Upper lobe of right lung (tissue), 1 donor: ENCODE measurements around the gene LRRC56. TPM values are rescaled to one million over a fixed set of nuclear protein-coding genes. Genes with fewer than 3 reads are reported as not detected.
"Not testable (repeated sequence)": the region's sequence is repeated elsewhere in the genome, so short reads cannot be mapped to it uniquely, and the experiment has no call there.

Experiments
- ATAC-seq: fragments of 200-7000 bp; cut with Tn5 transposase; one replicate; pipeline ENCODE4 v1.9.1; 2020; ENCODE audit warnings: mild to moderate bottlenecking, moderate library complexity
- DNase-seq: peaks from one replicate; pipeline ENCODE4 v3.0.0-alpha.2; 2020
- H3K27ac ChIP-seq: fragments of 200-600 bp; one replicate; pipeline ENCODE4 v1.8.0; 2022
- H3K27me3 ChIP-seq: fragments of 200-600 bp; one replicate; pipeline ENCODE4 v1.8.0; 2022; ENCODE audit warnings: mild to moderate bottlenecking
- H3K36me3 ChIP-seq: fragments of 200-600 bp; one replicate; pipeline ENCODE4 v1.8.0; 2022
- H3K4me1 ChIP-seq: fragments of 200-600 bp; one replicate; pipeline ENCODE4 v1.8.0; 2022
- H3K4me3 ChIP-seq: fragments of 200-600 bp; one replicate; pipeline ENCODE4 v1.8.0; 2022; ENCODE audit warnings: mild to moderate bottlenecking
- H3K9me3 ChIP-seq: fragments of 200-600 bp; one replicate; pipeline ENCODE4 v1.8.0; 2022
- intact Hi-C: fragments of 100-400 bp; cut with DNase I; formaldehyde crosslinking; loops from one replicate; pipeline ENCODE4 v1.11.0; 2022
- total RNA-seq: library from RNA; stranded (reverse); fragmentation: NEBNext Ultra II Directional; extraction: Animal tissue kit (Norgen Biotek cat#: 25700); gene quantifications from one replicate; pipeline ENCODE4 v1.2.1, GENCODE V29; 2021
- TF ChIP-seq, protein P1 (sequence below): fragments of 200-600 bp; IDR thresholded peaks from one replicate; pipeline ENCODE4 v1.8.0; 2022; ENCODE audit warnings: antibody characterized with exemption
- donor health status: DM: no; HTN: yes; CAD: no; lungs with severe emphysema.

Gene LRRC56
- total RNA-seq, 1 donor from 2014 or later = 3.2 TPM

DNA sequence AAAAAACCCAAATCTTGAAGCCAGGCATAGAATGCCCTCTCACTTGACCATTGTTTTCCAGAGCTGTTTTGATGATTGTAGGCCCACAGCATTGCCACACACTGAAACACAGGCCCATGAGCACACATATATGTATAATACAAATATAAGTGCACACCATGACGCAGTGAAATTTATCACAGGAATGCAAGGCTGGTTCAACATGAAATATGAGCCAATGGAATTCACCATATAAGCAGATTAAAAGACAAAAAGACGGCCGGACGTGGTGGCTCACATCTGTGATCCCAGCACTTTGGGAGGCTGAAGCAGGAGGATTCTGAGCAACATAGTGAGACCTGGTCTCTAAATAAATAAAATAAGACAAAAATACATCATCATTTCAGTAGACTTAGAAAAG is 20.9 kb upstream of the LRRC56 start:
- TF ChIP-seq, protein P1, sequence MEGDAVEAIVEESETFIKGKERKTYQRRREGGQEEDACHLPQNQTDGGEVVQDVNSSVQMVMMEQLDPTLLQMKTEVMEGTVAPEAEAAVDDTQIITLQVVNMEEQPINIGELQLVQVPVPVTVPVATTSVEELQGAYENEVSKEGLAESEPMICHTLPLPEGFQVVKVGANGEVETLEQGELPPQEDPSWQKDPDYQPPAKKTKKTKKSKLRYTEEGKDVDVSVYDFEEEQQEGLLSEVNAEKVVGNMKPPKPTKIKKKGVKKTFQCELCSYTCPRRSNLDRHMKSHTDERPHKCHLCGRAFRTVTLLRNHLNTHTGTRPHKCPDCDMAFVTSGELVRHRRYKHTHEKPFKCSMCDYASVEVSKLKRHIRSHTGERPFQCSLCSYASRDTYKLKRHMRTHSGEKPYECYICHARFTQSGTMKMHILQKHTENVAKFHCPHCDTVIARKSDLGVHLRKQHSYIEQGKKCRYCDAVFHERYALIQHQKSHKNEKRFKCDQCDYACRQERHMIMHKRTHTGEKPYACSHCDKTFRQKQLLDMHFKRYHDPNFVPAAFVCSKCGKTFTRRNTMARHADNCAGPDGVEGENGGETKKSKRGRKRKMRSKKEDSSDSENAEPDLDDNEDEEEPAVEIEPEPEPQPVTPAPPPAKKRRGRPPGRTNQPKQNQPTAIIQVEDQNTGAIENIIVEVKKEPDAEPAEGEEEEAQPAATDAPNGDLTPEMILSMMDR = no peak
- no peaks in the 10 kb centered on the region for H3K36me3 ChIP-seq
- no peaks in the 10 kb centered on the region for H3K9me3 ChIP-seq
- DNase-seq (no peak), ATAC-seq (no peak)
- no peaks in the 10 kb centered on the region for H3K27me3 ChIP-seq
- H3K4me1 ChIP-seq = no peaks in the 10 kb centered on the region
- H3K27ac ChIP-seq = no peak overlapping the region
- H3K4me3 ChIP-seq = no peak overlapping the region
- intact Hi-C loops = no loop called here

DNA sequence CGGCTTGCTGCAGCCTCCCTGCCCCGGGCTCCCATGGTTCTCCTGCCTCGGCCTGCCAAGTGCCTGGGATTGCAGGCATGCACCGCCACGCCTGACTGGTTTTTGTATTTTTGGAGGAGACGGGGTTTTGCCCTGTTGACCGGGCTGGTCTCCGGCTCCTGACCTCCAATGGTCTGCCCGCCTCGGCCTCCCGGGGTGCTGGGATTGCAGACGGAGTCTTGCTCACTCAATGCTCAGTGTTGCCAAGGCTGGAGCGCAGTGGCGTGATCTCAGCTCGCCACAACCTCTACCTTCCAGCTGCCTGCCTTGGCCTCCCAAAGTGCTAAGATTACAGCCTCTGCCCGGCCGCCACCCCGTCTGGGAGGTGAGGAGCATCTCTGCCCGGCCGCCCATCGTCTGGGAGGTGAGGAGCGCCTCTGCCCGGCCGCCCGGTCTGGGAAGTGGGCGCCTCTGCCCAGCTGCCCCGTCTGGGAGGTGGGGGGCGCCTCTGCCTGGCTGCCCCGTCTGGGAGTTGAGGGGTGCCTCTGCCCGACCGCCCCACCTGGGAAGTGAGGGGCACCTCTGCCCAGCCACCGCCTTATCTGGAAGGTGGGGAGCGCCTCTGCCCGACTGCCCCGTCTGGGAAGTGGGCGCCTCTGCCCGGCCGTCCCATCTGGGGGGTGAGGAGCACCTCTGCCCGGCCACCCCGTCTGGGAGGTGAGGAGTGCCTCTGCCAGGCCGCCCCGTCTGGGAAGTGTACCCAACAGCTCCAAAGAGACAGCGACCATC is 20.2 kb upstream of the LRRC56 start:
- intact Hi-C loops, H3K36me3 ChIP-seq, H3K27me3 ChIP-seq, ATAC-seq, H3K4me1 ChIP-seq, H3K9me3 ChIP-seq, H3K4me3 ChIP-seq, H3K27ac ChIP-seq: not testable (repeated sequence)
- peak; percentile 66 for DNase-seq

DNA sequence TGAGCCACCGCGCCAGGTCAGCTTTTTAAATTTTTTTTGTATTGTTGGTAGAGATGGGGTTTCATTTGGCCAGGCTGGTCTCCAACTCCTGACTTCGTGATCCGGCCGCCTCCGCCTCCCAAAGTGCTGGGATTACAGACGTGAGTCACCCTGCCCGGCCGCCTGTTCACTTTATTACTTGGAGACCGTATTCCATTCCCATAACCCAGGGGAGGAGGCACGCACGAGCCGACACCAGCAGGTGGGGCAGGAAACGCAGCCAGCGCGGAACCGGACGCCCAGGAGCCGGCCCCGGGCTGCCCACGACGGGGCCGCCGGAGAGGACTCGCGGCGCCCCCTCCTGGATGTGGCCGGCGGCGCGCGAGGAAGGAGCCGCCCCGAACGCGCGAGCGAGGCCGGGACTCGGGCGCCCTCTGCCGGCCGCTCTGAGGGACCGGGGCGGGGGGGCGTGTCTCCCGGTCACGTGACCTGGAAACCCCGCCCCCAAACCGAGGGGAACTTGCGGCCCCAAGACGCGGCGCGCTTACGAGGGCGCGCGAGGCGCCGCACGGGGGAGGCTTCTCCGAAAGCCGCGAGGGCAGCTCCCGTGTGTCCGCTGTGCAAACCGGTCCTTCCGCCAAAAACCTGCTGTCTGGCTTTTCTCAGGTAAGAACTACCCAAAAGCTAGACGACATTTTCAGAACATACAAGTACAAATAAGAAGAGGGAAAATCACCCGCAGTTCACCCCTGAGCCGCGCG is 18.7 kb upstream of the LRRC56 start:
- Histone ChIP-seq H3K36me3 (no peaks in the 10 kb centered on the region), H3K27ac (peak overlapping the region; percentile 82), H3K4me1 (no peaks in the 10 kb centered on the region), H3K9me3 (no peaks in the 10 kb centered on the region), H3K4me3 (peak overlapping the region; percentile 39), H3K27me3 (no peaks in the 10 kb centered on the region)
- TF ChIP-seq, protein P1 = peak; percentile 100
- ATAC-seq (peak; percentile 99), DNase-seq (peak; percentile 96)
- intact Hi-C loops = no loop called here

DNA sequence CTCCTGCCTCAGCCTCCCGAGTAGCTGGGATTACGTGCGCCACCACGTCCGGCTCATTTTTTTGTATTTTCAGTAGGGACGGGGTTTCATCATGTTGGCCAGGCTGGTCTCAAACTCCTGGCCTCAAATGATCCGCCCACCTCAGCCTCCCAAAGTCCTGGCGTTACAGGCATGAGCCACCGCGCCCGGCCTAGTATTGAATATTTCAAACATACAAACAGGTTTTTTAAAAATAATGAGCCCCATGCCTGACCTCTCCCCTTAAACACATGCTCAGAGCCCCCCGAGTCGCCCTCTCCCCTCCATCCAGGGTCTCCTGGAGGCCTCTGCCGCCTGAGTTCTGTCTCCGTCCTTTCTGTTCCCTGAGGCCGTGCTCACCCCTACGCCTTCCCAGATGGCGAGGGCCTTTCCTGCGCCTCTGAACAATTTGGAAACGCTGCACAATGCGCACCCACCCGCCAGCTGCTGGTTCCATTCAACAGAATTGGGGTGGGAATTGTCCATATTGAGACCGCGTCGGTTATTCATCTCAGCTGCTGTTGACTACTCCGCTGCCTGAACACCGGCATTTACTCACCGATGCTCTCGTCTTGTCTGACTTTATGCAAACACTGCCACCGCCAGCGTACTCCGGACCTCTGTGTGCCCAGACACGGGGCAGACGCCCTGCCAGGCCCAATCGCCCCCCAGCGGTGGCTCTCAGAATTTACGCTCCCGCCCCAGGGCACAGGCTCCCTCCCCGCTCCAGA is 16.7 kb upstream of the LRRC56 start:
- Histone ChIP-seq H3K27me3 (no peaks in the 10 kb centered on the region), H3K4me3 (no peak overlapping the region), H3K9me3 (no peaks in the 10 kb centered on the region), H3K27ac (no peak overlapping the region), H3K36me3 (no peaks in the 10 kb centered on the region), H3K4me1 (no peaks in the 10 kb centered on the region)
- intact Hi-C loops = no loop called here
- DNase-seq (peak; percentile 67), ATAC-seq (no peak)
- TF ChIP-seq, protein P1 = peak; percentile 23

DNA sequence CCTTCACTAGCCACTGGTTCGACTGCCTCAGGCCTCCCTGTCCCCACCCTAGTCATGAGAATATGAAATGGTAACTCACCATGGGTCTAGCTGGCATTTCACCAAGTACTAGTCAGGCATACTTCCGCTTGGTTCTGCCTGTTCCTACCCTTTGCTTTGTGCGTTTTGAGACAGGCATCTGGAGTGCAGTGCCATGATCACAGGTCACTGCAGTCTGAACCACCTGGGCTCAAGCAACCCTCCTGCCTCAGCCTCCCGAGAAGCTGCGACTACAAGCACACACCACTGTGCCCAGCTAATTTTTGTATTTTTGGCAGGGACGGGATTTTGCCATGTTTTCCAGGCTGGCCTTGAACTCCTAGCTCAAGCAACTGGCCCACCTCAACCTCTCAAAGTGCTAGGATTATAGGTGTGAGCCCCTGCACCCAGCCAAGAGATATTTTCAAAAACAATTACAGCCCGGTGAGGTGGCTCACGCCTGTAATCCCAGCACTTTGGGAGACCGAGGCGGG is 16.1 kb upstream of the LRRC56 start:
- no peak for ATAC-seq
- H3K9me3 ChIP-seq = no peaks in the 10 kb centered on the region

More for the DNA sequence above, 16.1 kb upstream of the LRRC56 start:
- no peak overlapping the region for H3K4me3 ChIP-seq
- no peak for DNase-seq
- TF ChIP-seq, protein P1 = no peak
- H3K27me3 ChIP-seq = no peaks in the 10 kb centered on the region
- no peak overlapping the region for H3K27ac ChIP-seq
- intact Hi-C loops = no loop called here
- H3K4me1 ChIP-seq = no peaks in the 10 kb centered on the region
- no peaks in the 10 kb centered on the region for H3K36me3 ChIP-seq
